Measurements from ENCODE around the gene ZNF750.

- no peak for TF ChIP-seq POLR2A (IDR thresholded peaks at IDR 0.05; ENCODE audit: low read depth, low read length)
- no peak for TF ChIP-seq POLR2AphosphoS5 (IDR thresholded peaks at IDR 0.05; ENCODE audit: low read depth, low read length)
- no peak for TF ChIP-seq TAF1 (IDR thresholded peaks at IDR 0.05; ENCODE audit: borderline replicate concordance, low read depth, low read length)
These were observed 50.7 kb downstream of the ZNF750 start for GRCh38 chr17:82789051-82789592.

Data from GM12892 (cell line).